NCI-H146 treated with DMSO at 0.1 percent for 48 hours (cell line): ENCODE data around the gene MIER2.

Source experiments
- DNase-seq: peaks from one replicate; lab custom pipeline; 2025; ENCODE audit not compliant: unreplicated experiment; lab: John Stamatoyannopoulos, UW

MIER2 gene

DNA sequence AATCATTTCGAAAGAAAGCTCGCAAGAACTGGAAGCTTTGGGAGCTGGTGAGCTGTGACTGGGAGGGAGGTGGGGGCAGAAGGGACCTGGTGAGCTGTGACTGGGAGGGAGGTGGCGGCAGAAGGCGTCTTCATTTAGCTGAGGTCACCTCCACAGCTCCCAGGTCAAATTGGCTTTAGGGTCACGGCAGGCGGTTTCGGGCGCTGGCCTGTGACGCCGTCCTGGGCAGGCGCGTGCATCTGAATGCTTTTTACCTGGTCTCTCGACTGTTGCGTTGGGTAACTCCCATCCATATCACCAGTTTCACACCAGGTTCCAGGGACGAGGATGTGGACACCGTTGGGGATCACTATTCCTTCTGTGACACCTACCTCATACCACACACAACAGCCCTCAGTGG is 35.2 kb upstream of the MIER2 start:
- DNase-seq: no peak

- DNase-seq: no peak
Measured at GRCh38 chr19:378706-379105, 34.1 kb upstream of the MIER2 start.

DNA sequence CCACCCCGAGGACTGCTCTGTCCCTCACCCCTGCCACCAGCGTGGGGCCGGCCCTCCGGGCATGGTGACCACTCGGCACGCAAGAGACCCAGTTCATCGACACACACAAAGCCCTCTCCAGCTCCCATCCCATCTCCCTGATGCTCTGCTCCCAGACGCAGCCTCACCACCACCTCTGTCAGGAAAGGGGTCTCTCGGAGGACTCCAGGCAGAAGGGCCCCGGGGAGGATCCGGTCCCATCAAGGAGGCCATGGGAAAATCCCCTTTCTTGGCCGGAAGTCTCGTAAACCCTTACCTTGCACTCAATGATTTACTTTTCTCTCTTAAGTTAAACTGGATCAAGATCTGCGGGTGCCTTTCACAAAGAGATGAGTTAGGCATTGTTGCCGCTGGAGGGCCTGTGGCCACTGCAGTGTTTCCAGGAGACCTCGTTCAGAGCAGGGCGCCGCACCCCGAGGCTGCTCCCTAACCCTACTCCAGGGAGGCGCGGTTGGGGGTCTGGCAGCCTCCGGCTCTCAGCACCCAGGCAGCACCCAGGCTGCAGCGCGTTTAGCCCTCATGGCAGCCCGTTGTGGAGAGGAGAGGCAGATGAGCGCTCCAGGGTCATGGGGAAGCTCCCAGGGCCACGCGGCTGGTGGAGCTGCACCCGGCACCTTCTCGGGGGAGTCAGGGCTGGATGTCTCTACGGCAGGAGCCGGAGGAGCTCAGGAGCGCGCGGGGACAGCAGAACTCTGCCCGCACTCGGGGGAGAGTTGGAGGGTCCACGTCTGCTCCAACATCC is 33.4 kb upstream of the MIER2 start:
- no peak for DNase-seq

DNA sequence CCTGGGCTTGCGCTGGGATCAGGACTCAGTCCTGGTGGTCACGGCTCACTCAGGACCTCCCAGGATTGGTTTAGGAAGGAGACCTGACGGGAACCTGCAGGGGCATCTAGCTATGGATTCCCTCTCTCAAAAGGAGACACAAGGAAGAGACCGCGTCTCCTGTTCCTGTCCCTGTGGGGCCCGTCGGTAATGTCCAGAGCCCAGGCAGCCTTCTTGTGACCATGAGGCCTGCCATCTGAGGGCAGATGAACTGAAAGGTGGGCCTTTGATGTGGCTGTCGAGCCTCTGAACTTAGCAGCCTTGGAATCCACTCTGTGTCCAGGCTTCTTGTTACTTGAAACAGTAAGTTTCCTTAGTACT is 31.5 kb upstream of the MIER2 start:
- DNase-seq: no peak

GRCh38 chr19:375395-376110 is 31.0 kb upstream of the MIER2 start:
- no peak for DNase-seq

DNA sequence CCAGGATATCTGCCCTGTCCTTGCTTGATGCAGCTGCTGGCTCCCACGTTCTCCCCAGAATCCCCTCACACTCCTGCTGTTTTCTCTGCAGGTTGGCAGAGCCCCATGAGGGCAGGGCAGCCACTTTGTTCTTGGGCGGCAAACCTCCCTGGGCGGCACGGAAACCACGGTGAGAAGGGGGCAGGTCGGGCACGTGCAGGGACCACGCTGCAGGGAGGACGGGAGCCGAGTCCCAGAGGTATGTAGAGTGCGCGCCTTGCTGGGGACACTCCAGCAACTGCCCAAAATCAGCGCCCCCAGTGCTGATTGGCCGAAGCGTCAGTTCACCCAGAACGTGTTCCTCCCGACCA is 30.3 kb upstream of the MIER2 start:
- DNase-seq: no peak

DNA sequence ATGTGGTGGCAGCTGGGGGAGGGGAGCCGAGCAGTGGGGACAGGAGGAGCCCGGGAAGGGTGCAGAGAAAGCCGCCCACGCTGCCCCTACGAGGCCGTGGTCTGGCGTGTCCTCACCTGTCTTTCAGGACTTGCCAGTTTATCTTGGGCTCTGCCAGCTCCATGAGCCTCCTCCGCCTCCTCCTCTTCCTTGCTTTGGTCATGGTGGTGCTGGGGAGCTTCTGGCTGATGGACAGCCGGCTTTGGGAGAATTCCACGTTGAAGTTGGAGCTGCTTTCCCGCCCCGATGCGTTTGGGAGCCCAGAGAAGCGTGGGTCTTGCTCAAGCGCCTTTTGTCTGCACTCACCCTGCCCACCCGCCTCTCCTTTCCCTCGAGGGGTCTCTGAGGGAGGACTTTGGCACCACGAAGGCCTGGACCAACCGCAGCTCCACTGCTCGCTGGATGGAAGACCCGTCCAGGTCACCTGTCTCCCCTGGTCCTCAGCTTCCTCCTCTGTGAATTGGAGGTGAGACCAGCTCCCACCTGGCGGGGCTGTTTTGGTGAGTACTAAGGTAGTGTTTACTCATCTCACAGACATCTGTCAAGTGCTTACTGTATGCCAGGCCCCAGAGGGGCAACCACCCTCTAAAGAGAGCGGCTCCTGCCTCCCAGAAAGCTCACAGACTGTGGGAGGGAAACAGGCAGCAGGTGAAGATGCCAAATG is 29.7 kb upstream of the MIER2 start:
- no peak for DNase-seq

- DNase-seq: no peak
Measured at GRCh38 chr19:373391-374182, 29.0 kb upstream of the MIER2 start.

DNA sequence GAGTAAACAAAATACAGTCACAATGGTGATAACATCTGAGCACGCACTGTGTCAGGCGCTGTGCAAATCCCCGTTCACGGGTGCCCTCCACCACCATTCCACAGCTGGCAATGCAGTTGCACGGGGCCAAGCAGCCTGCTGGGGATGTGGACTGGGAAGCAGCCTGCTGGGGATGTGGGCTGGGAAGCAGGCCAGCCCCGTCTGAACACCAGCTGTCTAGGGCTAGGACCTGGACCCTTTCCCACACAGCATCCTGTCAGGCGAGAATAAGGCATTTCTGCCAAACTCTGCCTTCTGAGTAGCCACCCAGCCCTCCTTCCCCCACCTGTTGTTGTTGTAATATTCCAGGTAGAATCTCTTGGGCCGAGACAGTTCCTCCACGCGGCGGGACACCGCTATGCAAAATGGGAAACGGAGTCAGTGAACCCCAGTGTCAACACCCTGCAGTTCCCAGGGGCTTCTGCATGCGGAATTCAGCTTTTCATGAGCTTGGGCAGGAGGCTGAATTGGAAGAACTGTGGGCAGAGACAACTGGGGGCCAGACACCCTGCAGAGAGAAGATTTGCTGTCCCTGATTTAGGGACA is 27.8 kb upstream of the MIER2 start:
- DNase-seq: no peak

GRCh38 chr19:371501-372168 is 27.0 kb upstream of the MIER2 start:
- no peak for DNase-seq

DNA sequence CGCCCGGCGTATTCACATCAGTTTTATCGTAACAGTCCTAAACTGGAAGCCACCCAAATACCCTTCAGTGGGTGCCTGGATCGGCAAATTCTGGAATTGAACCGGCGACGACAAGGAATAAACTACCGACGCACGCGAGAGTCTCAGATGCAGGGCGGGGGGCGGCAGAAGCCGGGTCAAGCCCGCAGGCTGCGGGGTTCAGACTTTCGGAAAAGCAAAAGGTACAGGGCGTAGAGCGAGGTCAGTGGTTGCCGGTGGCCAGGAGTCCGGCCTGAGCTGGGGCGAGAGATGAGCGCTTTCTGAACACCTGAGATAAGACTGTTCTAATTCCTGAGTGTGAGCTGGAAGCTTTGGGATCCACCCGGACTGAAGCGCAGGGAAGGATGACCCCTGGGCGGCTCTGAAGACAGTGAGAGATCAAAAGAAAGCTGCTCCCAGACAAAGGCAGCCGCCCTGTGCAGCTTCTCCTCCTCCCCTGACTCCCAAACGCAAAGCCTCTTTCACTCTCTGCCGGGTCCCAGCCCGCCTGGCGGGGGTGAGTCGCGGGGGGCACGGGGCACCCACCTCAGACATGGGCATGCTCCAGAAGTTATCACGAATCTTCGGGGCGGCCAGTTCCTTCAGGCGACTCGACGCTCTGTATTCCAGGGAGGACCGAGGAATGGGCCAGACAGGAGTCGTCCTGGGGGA is 26.2 kb upstream of the MIER2 start:
- no peak for DNase-seq

GRCh38 chr19:369876-370275 is 25.3 kb upstream of the MIER2 start:
- no peak for DNase-seq

DNA sequence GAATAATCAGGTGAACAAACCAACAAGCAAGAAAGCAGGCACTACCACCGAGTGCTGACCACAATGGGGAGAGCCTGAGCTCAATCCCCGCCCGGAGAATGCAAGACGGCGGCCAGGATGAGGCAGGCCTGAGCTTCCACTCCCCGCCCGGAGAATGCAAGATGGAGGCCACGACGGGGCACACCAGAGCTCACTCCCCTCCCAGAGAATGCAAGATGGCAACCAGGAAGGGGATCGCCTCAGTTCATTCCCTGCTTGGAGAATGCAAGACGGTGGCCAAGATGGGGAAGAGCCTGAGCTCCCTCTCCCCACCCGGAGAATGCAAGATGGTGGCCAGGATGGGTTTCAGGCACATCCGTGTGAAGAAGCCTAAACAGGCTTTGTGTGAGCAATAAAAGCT is 24.7 kb upstream of the MIER2 start:
- no peak for DNase-seq

- no peak for DNase-seq
Measured at GRCh38 chr19:368630-369024, 24.0 kb upstream of the MIER2 start.

DNA sequence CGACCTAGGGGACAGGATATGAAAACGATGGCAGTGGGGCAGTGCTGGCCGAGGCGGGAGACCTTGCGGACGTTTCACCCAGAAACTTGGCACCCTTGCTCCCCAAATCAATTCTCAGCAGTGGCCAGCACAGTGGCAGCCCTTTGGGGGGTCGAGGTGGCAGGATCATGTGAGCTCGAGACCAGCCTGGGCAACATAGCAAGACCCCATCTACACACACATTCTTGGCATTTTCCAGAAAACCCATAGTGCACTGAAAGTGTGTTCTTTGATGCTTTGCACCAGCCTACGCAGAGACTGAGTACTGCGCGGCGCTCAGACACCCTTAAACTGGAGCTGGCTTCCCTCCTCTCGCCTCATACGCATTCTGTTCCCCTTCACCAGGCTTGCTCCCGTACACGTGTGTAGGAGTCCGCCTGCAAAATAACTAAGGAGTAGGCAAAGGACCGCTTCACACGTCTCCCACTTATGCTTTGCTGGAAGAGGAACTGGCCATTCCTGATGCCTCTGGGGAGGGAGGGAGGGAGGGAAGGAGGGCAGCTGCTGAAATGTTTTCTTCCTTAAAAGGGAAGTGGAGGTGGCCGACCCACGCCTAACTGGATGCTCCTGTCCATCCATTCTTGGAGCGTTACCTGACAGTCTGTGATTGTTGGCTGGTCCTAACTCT is 23.5 kb upstream of the MIER2 start:
- no peak for DNase-seq

GRCh38 chr19:367561-367960 is 23.0 kb upstream of the MIER2 start:
- no peak for DNase-seq

GRCh38 chr19:366951-367350 is 22.4 kb upstream of the MIER2 start:
- DNase-seq: no peak

DNA sequence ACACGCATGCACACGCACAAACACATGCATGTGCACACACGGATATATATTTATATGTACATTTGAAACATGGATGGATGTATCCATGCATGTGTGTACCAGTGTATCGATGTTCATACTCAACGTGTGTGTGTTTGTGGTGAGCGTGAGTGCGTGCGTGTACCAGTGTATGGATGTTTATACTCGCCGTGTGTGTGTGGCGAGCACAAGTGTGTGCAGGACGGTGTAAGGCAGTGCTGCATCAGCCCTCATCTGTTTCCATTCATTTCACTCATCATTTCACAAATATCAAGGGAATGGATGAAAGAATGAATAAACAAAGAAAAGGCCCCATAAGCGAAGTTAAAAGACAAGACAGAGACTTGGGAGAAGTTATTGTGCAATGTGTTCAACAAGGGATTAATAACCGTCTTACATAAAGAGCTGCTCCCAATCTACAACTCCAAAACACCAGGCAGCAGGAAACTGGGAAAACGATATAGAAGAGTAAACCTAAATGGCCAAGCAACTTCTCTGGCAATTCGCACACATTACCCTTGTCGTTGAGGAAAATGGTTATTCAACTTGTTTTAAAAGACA is 21.7 kb upstream of the MIER2 start:
- no peak for DNase-seq
